Hepatocyte (in vitro differentiated cells): Measurements from ENCODE around the gene FAM184A.

ENCODE experiments used
- EZH2 ChIP-seq: fragments of 200-600 bp; sonication (generic); IDR thresholded peaks from 2 replicates; pipeline ENCODE4 v1.6.1; 2016; ENCODE audit warnings: antibody characterized with exemption, mild to moderate bottlenecking, borderline replicate concordance
- EZH2phosphoT487 ChIP-seq: fragments of 200-600 bp; sonication (generic); IDR thresholded peaks from one replicate; pipeline ENCODE4 v1.6.1; 2018; ENCODE audit warnings: antibody characterized with exemption, mild to moderate bottlenecking, low read depth, moderate library complexity; ENCODE audit not compliant: unreplicated experiment, severe bottlenecking
- TF ChIP-seq, protein P1 (sequence below): fragments of 200-600 bp; sonication (generic); IDR thresholded peaks from 2 replicates; pipeline ENCODE4 v1.5.1; 2016; ENCODE audit warnings: antibody characterized with exemption, mild to moderate bottlenecking; ENCODE audit not compliant: poor library complexity

DNA sequence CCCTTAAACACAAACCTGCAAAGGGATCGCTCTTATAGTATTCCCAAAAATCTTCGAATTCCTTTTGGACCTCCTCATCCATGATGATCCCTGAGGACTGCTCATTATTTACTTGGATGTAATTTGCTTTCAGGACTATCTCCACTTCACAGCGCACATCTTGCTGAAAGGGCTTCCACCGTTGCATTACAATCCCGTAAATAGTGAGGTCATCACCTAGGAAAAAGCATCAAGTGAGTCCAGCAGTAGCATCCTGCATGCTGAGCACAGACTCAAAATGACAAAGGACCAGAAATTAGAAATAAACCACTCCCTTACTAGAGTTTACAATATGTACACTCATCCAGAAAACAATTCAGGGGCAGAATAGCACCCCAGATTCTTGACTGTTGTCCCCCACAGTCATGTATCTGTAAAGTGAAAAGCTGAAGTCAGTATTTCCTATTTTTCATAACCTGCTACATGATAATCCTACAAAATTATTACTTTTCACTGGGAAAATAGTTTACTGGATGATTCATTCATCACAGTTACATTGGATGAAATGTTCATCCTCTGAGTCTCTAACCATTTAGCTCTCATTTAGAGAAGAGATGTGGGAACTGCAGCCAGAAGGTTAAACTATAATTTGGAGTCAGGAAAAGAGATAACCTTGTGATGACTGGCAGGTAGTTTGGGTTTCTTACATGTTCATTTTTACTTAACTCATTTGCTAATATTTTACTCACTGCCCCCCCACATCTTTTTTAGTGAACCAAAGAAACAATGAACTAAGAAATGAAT, 160.7 kb downstream of the FAM184A start:
- TF ChIP-seq, protein P1, sequence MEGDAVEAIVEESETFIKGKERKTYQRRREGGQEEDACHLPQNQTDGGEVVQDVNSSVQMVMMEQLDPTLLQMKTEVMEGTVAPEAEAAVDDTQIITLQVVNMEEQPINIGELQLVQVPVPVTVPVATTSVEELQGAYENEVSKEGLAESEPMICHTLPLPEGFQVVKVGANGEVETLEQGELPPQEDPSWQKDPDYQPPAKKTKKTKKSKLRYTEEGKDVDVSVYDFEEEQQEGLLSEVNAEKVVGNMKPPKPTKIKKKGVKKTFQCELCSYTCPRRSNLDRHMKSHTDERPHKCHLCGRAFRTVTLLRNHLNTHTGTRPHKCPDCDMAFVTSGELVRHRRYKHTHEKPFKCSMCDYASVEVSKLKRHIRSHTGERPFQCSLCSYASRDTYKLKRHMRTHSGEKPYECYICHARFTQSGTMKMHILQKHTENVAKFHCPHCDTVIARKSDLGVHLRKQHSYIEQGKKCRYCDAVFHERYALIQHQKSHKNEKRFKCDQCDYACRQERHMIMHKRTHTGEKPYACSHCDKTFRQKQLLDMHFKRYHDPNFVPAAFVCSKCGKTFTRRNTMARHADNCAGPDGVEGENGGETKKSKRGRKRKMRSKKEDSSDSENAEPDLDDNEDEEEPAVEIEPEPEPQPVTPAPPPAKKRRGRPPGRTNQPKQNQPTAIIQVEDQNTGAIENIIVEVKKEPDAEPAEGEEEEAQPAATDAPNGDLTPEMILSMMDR: no peak
- TF ChIP-seq EZH2 (no peak), EZH2phosphoT487 (no peak)
